GM12873 (cell line): ENCODE measurements around the gene CRELD2.

Experiments
- CTCF ChIP-seq: IDR thresholded peaks from 2 replicates; pipeline ENCODE4 v1.5.1; 2012; ENCODE audit warnings: low read depth, mild to moderate bottlenecking, moderate library complexity, low read length, control low read depth; ENCODE audit not compliant: insufficient read depth; ENCODE audit errors: missing control alignments

Gene CRELD2

GRCh38 chr22:49975543-49976389, 57.3 kb downstream of the CRELD2 start:
- TF ChIP-seq CTCF = no peak

- TF ChIP-seq CTCF = no peak
These were observed 58.2 kb downstream of the CRELD2 start for GRCh38 chr22:49976439-49977175.
